Measurements from ENCODE around the gene RIOK2.

DNA sequence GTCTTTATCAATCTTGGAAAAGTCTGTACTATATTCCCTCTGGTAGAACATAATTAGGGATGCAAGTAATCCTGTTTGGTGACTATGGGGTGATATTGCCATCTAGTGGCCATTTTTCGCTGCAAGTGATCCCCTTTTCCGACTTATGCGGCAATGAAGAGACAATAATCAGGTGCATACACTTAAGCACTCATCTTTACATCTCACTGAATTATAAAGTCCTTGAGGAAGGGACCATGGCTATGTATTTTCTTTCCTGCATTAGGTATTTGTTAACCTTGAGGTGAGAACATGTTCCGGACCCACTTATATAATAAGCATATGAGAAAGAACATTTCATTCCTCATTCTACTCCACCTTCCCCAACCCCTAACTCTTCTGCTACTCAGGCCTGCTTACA, 21.0 kb downstream of the RIOK2 start:
- TF ChIP-seq, protein P1, sequence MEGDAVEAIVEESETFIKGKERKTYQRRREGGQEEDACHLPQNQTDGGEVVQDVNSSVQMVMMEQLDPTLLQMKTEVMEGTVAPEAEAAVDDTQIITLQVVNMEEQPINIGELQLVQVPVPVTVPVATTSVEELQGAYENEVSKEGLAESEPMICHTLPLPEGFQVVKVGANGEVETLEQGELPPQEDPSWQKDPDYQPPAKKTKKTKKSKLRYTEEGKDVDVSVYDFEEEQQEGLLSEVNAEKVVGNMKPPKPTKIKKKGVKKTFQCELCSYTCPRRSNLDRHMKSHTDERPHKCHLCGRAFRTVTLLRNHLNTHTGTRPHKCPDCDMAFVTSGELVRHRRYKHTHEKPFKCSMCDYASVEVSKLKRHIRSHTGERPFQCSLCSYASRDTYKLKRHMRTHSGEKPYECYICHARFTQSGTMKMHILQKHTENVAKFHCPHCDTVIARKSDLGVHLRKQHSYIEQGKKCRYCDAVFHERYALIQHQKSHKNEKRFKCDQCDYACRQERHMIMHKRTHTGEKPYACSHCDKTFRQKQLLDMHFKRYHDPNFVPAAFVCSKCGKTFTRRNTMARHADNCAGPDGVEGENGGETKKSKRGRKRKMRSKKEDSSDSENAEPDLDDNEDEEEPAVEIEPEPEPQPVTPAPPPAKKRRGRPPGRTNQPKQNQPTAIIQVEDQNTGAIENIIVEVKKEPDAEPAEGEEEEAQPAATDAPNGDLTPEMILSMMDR (conservative IDR thresholded peaks at IDR 0.05; ENCODE audit: low read length): peak; percentile 99
- TF ChIP-seq EZH2phosphoT487 (IDR thresholded peaks at IDR 0.05; ENCODE audit: borderline replicate concordance): no peak
